Sigmoid colon (tissue), 4 donors: ENCODE measurements around the gene TBC1D20.

Source experiments
- CTCF ChIP-seq, 4 experiments: fragments of 450-650 bp in 3 of 4; fragments of 200-600 bp in 1 of 4; IDR thresholded peaks; one replicate each; pipeline ENCODE4 v1.5.1; 2016 to 2019; ENCODE audit warnings: antibody characterized with exemption in 4 of 4, mild to moderate bottlenecking in 3 of 4, moderate library complexity in 2 of 4
- POLR2A ChIP-seq, 2 donors: fragments of 450-650 bp; IDR thresholded peaks; one replicate each; pipeline ENCODE4 v1.6.1; 2016; ENCODE audit warnings: antibody characterized with exemption in 2 of 2, mild to moderate bottlenecking in 2 of 2, moderate library complexity in 2 of 2
- POLR2AphosphoS5 ChIP-seq, 4 donors: sonication (generic); formaldehyde crosslinking; IDR thresholded peaks; one replicate each; pipeline ENCODE4 v1.6.1; 2017; ENCODE audit warnings: antibody characterized with exemption in 4 of 4

GRCh38 chr20:478010-478948 is 15.9 kb upstream of the TBC1D20 start:
- no peak for TF ChIP-seq CTCF (IDR thresholded peaks at IDR 0.05)
- no peak for TF ChIP-seq POLR2AphosphoS5 (IDR thresholded peaks at IDR 0.05)
- no peak for TF ChIP-seq POLR2A (IDR thresholded peaks at IDR 0.05)
